Right forelimb (tissue), 1 donor: ENCODE results near the gene SOCS6.
"Not testable (repeated sequence)": the region's sequence is repeated elsewhere in the genome, so short reads cannot be mapped to it uniquely, and the experiment has no call there.

Experiments used
- DNase-seq: peaks from one replicate; pipeline ENCODE4 v3.0.0-alpha.2; 2018

Gene SOCS6

GRCh38 chr18:70324897-70325296 is 36.1 kb downstream of the SOCS6 start:
- no peak for DNase-seq

DNA sequence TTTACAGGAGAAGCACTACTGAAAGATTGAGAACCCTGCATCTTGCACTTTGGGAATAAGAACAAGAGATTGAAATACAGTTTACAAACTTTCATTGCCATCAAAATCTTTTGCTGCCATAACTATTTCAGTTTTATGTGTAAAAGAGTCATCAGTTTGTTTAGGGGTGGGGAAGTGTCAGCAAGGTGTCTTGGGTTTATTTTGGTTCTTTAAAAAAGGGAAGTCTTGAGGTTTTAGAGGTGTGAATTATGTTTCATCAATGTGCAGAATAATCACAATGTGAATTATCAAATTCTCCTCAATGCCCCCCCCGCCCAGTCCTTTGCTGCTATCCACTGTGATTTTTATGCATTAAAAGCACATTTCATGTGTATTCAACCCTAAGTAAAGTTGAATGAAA is 37.4 kb downstream of the SOCS6 start:
- DNase-seq, result no peak

DNA sequence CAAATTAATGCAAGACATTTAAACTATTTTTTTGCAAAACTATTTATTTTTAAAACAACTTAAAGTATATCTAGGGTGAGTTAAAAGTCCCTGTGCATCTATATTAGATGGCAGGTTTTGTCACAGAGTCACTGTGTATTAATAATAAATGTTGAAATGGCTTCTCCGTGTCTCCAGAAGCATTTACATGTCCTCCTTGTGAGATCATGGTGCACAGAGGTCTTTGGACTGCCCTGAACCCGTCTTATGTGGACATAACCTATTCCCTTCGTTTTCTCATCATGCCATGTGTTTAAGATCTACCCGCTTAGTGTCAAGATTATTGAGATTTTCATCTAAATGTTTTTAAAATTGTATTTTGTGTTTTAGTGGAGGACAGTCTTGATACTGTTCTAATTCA is 39.3 kb downstream of the SOCS6 start:
- DNase-seq, result no peak

- no peak for DNase-seq
These were observed 40.2 kb downstream of the SOCS6 start for GRCh38 chr18:70329071-70329470.

DNA sequence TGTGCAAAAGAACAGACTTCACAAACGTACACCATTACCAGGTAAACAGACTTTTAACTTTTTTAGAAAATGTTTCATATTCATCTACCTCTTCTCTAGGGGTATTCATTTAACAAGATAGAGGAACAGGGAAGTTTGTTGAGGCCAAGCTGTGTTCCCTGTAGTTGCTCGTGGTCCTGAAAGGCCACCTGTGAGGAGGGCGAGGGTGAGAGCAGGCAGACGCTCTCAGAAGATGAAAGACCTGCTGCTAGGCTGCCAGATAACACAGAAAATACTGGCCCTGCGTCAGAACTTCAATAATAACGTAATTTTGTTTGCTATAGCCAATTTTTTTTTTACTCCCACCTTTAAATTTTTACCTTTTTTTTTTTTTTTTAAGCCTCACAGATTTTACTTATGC is 42.0 kb downstream of the SOCS6 start:
- no peak for DNase-seq

DNA sequence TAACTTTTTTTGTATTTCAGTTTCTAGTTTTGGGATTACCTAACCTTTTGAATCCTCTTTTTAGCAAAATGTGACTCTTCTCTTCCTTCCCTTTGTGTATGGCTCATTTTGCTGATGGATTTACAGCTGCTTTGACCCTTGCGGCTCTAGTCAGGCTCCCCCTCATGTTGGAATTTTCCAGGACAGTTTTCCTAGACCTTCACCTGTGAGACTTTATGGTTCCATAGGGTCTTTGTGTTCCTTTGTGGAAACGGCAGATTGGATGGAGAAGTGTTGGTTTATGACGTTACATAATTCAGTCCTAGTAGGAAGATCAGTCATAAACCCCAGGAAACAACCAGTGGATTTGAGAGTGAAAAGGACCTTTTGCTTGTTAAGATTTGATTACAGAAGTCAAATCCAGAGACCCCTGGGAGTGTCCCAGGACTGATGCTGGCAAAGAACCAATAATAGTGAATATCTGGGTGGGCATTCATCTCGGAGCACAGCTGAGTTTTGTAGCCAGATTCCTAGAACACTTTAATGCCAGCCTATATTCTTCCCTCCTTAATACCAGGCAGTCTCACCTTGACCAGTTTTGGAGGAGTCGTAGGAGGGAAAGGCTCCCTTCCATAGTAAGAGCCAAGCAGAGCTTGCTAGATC is 42.7 kb downstream of the SOCS6 start:
- DNase-seq, result no peak

- no peak for DNase-seq
These were observed 43.8 kb downstream of the SOCS6 start for GRCh38 chr18:70332694-70333093.

DNA sequence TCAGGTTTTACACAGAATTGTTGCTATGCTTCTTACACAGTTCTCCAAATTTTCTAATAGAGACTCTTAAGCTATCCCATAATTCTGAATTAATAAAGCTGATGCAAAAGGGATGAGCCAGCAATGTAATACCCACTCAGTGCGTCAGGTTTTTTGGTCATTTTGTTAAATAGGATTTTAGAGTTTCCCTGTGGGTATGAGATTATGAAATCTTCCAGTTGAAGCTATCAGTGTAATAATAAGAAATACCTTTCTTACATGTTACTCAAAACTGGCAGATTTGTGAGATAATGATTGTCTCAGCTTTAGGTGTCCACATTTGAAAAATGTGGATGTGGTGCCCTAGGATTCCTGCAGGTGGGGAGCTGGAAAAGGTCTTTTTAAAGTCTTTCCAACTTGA is 44.5 kb downstream of the SOCS6 start:
- DNase-seq, result no peak

- no peak for DNase-seq
These were observed 44.9 kb downstream of the SOCS6 start for GRCh38 chr18:70333757-70334156.

GRCh38 chr18:70334264-70334663 is 45.4 kb downstream of the SOCS6 start:
- DNase-seq, result no peak

- no peak for DNase-seq
These were observed 46.0 kb downstream of the SOCS6 start for GRCh38 chr18:70334728-70335329.

- DNase-seq, result no peak
These were observed 47.3 kb downstream of the SOCS6 start for GRCh38 chr18:70335892-70336726.

DNA sequence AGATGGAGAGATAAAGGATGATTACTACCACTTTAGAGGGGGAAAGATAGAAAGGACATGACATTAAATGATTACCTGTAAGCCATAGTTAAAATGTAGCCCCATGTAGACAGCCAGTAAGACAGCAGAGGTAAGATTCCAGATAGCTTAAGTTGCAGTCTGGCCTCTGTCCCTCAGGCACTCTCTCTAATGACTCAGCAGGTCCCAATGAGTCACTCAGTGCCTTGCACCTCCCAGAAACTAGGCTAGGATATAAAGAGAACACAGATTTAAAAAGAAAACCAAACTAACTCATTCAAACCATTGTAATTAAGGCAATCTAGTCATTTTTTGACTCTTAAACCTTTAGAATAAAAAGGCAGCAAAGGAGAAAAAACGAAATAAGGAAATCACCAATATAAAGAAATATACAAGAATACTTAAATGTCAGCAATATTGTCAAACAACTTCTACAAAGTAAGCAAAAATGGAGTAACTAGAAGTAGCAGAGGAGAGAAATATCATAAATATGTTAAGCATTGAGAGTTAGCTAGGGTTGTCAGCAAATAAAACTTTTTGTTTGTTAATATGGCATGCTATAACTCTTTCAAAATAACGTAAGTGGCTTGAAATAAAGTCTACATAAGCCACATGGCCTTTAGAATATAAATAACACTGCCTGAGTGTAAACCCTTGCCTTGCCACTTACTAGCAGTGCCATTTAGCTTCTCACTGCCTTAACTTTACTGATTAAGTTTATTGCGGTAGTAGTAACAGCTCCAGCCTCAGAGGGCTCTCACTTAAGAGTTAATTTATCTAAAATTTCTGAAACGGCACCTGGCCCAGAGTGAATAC is 48.5 kb downstream of the SOCS6 start:
- DNase-seq, result no peak

GRCh38 chr18:70338890-70339289 is 50.0 kb downstream of the SOCS6 start:
- DNase-seq, result no peak

DNA sequence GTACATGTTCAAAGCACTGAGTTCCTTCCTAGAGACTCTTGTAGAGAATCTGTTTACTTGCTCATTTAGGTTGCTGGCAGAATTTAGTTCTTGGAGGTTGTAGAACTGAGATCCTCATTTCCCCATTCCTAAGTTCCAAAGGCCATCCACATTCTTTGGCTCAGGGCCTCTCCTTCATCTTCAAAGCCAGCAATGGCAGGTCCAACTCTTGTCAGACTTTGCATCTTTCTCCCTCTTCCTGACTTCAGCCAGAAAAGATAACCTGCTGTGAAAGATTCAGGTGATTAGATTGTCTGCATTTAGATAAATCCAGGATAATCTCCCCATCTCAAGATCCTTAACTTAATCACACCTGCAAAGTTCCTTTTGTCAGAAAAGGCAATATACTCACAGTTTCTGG is 51.1 kb downstream of the SOCS6 start:
- DNase-seq, result no peak

DNA sequence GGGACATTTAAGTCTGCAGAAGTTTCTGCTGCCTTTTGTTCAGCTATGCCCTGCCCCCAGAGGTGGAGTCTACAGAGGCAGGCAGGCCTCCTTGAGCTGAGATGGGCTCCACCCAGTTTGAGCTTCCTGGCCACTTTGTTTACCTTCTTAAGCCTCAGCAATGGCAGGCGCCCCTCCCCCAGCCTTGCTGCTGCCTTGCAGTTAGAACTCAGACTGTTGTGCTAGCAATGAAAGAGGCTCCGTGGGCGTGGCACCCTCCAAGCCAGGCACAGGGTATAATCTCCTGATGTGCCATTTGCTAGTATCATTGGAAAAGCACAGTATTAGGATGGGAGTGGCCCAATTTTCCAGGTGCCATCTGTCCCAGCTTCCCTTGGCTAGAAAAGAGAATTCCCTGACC is 59.6 kb downstream of the SOCS6 start:
- DNase-seq, result not testable (repeated sequence)

- DNase-seq, result no peak
These were observed 60.5 kb downstream of the SOCS6 start for GRCh38 chr18:70349316-70349715.

DNA sequence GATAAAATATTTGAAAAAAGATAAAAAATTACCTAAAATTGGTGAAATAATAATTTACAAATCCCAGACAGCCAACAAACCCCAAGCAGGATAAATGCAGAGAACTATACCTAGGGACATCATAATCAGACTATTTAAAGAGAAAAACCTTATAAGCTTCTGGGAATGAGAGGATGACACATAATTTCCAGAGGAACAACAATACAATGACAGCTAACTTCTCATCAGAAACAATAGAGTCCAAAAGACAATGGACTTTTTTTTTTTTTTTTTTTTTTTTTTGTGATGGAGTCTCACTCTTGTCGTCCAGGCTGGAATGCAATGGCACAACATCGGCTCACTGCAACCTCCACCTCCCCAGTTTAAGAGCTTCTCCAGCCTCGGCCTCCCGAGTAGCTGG is 65.2 kb downstream of the SOCS6 start:
- DNase-seq, result no peak

GRCh38 chr18:70354771-70355170 is 65.9 kb downstream of the SOCS6 start:
- DNase-seq, result no peak

GRCh38 chr18:70355620-70356385 is 67.0 kb downstream of the SOCS6 start:
- DNase-seq, result no peak

GRCh38 chr18:70358105-70358406 is 69.2 kb downstream of the SOCS6 start:
- not testable (repeated sequence) for DNase-seq

DNA sequence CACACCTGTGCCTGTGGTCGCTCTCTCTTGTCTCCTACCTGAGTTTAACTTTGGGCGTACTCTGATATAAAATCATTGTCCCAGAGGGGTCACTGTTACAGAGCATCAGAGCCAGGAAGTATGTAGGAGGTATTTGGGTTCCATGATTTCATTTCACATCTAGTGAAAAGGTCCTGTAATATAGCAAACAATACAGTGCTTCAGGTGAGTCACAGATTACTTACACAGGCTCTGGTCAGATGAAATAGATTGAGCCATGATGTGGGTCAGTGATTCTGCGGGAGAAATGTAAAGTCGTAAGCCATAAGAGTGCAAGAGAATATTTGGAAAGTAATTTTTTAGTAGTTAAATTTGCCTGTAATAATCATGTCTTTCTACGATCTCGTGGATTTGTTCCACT is 70.2 kb downstream of the SOCS6 start:
- no peak for DNase-seq

DNA sequence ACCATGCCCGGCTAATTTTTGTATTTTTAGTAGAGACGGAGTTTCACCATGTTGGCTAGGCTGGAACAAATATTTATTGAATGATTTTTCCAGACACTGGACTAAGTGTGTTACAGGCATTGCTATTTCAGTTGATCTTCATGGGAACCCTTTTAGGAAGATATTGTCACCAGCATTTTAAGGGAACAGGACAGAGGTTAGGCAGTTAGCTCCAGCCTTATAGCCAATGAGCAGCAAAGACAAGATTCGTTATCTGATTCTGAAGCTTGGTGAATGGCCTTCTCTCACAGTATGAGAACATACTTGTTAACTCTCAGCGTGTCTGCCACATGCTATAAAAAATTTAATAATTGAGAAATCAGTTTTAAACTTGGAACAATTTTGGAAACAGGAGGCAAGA is 73.4 kb downstream of the SOCS6 start:
- DNase-seq, result no peak
